Body of pancreas (tissue), 4 donors: ENCODE results near the gene LIPT2. TPM values are rescaled to one million over a fixed set of nuclear protein-coding genes. Genes with fewer than 3 reads are reported as not detected.

ENCODE experiments used
- ATAC-seq: fragments of 150-250 bp; one replicate; pipeline ENCODE4 v1.9.1; 2016
- DNase-seq, 4 donors: peaks; one replicate each; pipeline ENCODE4 v3.0.0-alpha.2; 2019
- H3K27ac ChIP-seq, 4 donors: fragments of 200-600 bp; sonication (generic); 1 replicate in 3 of 4; 2 replicates in 1 of 4; pipeline versions ENCODE4 v1.5.1 to v1.6.1; 2016 to 2019; ENCODE audit warnings: mild to moderate bottlenecking in 1 of 4, mixed read lengths in 1 of 4, moderate library complexity in 1 of 4
- H3K27me3 ChIP-seq, 2 donors: fragments of 200-600 bp; sonication (generic); one replicate each; pipeline ENCODE4 v1.6.0; 2016; ENCODE audit warnings: mild to moderate bottlenecking in 1 of 2
- H3K36me3 ChIP-seq, 2 donors: fragments of 200-600 bp; sonication (generic); replicated peaks in 1 of 2; 2 replicates each; pipeline ENCODE4 v1.5.1; 2016; ENCODE audit warnings: low read depth in 2 of 2; ENCODE audit not compliant: insufficient read depth in 1 of 2
- H3K4me1 ChIP-seq: fragments of 200-600 bp; sonication (generic); one replicate; pipeline ENCODE4 v1.6.0; 2016
- H3K4me3 ChIP-seq, 2 donors: fragments of 200-600 bp; sonication (generic); 1 replicate in 1 of 2; 2 replicates in 1 of 2; pipeline ENCODE4 v1.5.1; 2016 to 2019
- H3K9me3 ChIP-seq, 3 donors: fragments of 200-600 bp; sonication (generic); 1 replicate in 2 of 3; 2 replicates in 1 of 3; pipeline ENCODE4 v1.5.1; 2016
- CTCF ChIP-seq, 7 experiments: fragments of 450-650 bp in 4 of 7; fragments of 200-600 bp in 3 of 7; sonication (generic) in 3 of 7; IDR thresholded peaks; one replicate each; pipeline ENCODE4 v1.5.1; 2016 to 2019; ENCODE audit warnings: antibody characterized with exemption in 7 of 7
- POLR2A ChIP-seq, 3 donors: fragments of 450-650 bp; IDR thresholded peaks; one replicate each; pipeline ENCODE4 v1.6.1; 2016; ENCODE audit warnings: antibody characterized with exemption in 3 of 3, mild to moderate bottlenecking in 2 of 3
- WGBS, 2 donors: methylation state at CpG; one replicate each; pipeline ENCODE4 v1.1.5; 2017; 5-methylcytosine and 5-hydroxymethylcytosine counted together
- intact Hi-C: fragments of 100-400 bp; cut with DNase I; formaldehyde crosslinking; loops from one replicate; pipeline ENCODE4 v1.15.1; 2023
- total RNA-seq, 2 donors: library from RNA; depleted of rRNA; stranded (reverse); fragments of >200 nt; gene quantifications; one replicate each; pipeline ENCODE4 v1.1.0, GENCODE V29; 2016

Gene LIPT2
- total RNA-seq, 2 donors from 2014 or later, result 1.3 to 20.8 TPM

- intact Hi-C loops, result no loop called here
- ATAC-seq, result no peak
- no peak for DNase-seq
- 78 to 82% methylated on average over 2 of the region's 2 CpGs for WGBS, 2 donors
- Histone ChIP-seq H3K4me1 (no peaks in the 10 kb centered on the region), H3K4me3 (no peak overlapping the region), H3K9me3 (no peaks in the 10 kb centered on the region), H3K27ac (no peak overlapping the region), H3K27me3 (no peaks in the 10 kb centered on the region), H3K36me3 (no peaks in the 10 kb centered on the region)
- TF ChIP-seq CTCF (IDR thresholded peaks at IDR 0.05) (no peak), POLR2A (IDR thresholded peaks at IDR 0.05) (no peak)
These were observed 17.0 kb downstream of the LIPT2 start for GRCh38 chr11:74476536-74476935.

GRCh38 chr11:74474316-74474715, 19.2 kb downstream of the LIPT2 start:
- H3K36me3 ChIP-seq, result no peaks in the 10 kb centered on the region
- 9 to 25% methylated on average over 1 of the region's 1 CpG for WGBS, 2 donors
- no peaks in the 10 kb centered on the region for H3K9me3 ChIP-seq
- H3K4me3 ChIP-seq, result no peak overlapping the region
- intact Hi-C loops, result no loop called here
- no peak for ATAC-seq
- TF ChIP-seq CTCF (IDR thresholded peaks at IDR 0.05) (no peak), POLR2A (IDR thresholded peaks at IDR 0.05) (no peak)
- no peaks in the 10 kb centered on the region for H3K4me1 ChIP-seq
- no peak for DNase-seq
- no peak overlapping the region for H3K27ac ChIP-seq
- H3K27me3 ChIP-seq, result no peaks in the 10 kb centered on the region

- intact Hi-C loops, result no loop called here
- Histone ChIP-seq H3K9me3 (no peaks in the 10 kb centered on the region), H3K27me3 (no peaks in the 10 kb centered on the region), H3K36me3 (no peaks in the 10 kb centered on the region), H3K4me3 (no peak overlapping the region), H3K4me1 (no peaks in the 10 kb centered on the region), H3K27ac (no peak overlapping the region)
- TF ChIP-seq POLR2A (IDR thresholded peaks at IDR 0.05) (no peak), CTCF (IDR thresholded peaks at IDR 0.05) (no peak)
- ATAC-seq (no peak), DNase-seq (no peak)
- 61 to 66% methylated on average over 10 of the region's 10 CpGs for WGBS, 2 donors
These were observed 19.9 kb downstream of the LIPT2 start for GRCh38 chr11:74473382-74474173.

GRCh38 chr11:74471668-74472429, 21.7 kb downstream of the LIPT2 start:
- Histone ChIP-seq H3K27me3 (no peaks in the 10 kb centered on the region), H3K4me1 (peaks cover 12% of the 10 kb centered on the region), H3K9me3 (no peaks in the 10 kb centered on the region), H3K27ac (no peak overlapping the region), H3K4me3 (no peak overlapping the region), H3K36me3 (no peaks in the 10 kb centered on the region)
- ATAC-seq (no peak), DNase-seq (no peak)
- 70 to 72% methylated on average over 5 of the region's 5 CpGs for WGBS, 2 donors
- intact Hi-C loops, result no loop called here
- no peak for TF ChIP-seq CTCF (IDR thresholded peaks at IDR 0.05)
- TF ChIP-seq POLR2A (IDR thresholded peaks at IDR 0.05), result no peak
